Measurements from ENCODE around the gene ABHD10.

DNA sequence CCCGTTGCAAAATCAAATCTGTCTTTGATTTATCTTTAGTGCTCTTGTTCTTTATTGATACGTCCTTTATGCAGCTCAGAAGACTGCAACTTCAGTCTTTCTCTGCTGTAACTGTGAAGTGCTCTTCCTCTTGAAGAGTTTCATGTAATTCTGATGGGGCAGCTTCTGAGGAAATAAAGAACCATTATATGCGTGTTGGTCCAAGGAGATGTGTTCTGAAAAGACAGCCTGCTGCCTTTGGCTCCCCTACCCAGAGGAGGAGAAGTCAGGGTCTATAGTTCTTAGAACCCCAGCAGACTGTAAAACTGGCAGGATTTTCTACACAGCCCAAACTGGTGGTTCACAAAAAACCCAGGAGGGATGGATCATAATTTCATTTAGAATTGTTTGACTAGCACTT is 22.4 kb upstream of the ABHD10 start:
- TF ChIP-seq POLR2A (IDR thresholded peaks at IDR 0.05), result no peak
- no peak for TF ChIP-seq CTCF (IDR thresholded peaks at IDR 0.05)
